Tibial artery (tissue), 4 donors: ENCODE data around the gene METTL24.

ENCODE experiments used
- DNase-seq, 2 donors: peaks; one replicate each; pipeline ENCODE4 v3.0.0-alpha.2; 2019
- H3K27ac ChIP-seq, 2 donors: fragments of 200-600 bp; sonication (generic) in 1 of 2; 1 replicate in 1 of 2; 2 replicates in 1 of 2; pipeline ENCODE4 v1.5.1; 2018 to 2019; ENCODE audit warnings: mild to moderate bottlenecking in 1 of 2
- H3K27me3 ChIP-seq, 2 donors: fragments of 200-600 bp; sonication (generic) in 1 of 2; one replicate each; pipeline versions ENCODE4 v1.5.1 to v1.6.0; 2016 to 2019
- H3K36me3 ChIP-seq, 3 donors: fragments of 200-600 bp; sonication (generic) in 2 of 3; one replicate each; pipeline ENCODE4 v1.5.1; 2016 to 2019; ENCODE audit warnings: mild to moderate bottlenecking in 2 of 3
- H3K4me1 ChIP-seq, 4 donors: fragments of 200-600 bp; sonication (generic) in 2 of 4; 1 replicate in 3 of 4; 2 replicates in 1 of 4; pipeline ENCODE4 v1.5.1; 2016 to 2019
- H3K4me3 ChIP-seq, 2 donors: fragments of 200-600 bp; sonication (generic) in 1 of 2; 1 replicate in 1 of 2; 2 replicates in 1 of 2; pipeline ENCODE4 v1.5.1; 2018 to 2019; ENCODE audit warnings: mild to moderate bottlenecking in 2 of 2
- H3K9me3 ChIP-seq, 3 donors: fragments of 200-600 bp; sonication (generic) in 1 of 3; one replicate each; pipeline ENCODE4 v1.5.1; 2016 to 2019
- intact Hi-C: fragments of 100-400 bp; cut with DNase I; formaldehyde crosslinking; loops from one replicate; pipeline ENCODE4 v1.15.0; 2023; ENCODE audit warnings: low total_unique reads
- TF ChIP-seq, protein P1 (sequence below), 2 experiments: fragments of 200-600 bp in 1 of 2; fragments of 450-650 bp in 1 of 2; IDR thresholded peaks; one replicate each; pipeline ENCODE4 v1.5.1; 2017 to 2019; ENCODE audit warnings: antibody characterized with exemption in 2 of 2, mild to moderate bottlenecking in 1 of 2, moderate library complexity in 1 of 2

Gene METTL24

DNA sequence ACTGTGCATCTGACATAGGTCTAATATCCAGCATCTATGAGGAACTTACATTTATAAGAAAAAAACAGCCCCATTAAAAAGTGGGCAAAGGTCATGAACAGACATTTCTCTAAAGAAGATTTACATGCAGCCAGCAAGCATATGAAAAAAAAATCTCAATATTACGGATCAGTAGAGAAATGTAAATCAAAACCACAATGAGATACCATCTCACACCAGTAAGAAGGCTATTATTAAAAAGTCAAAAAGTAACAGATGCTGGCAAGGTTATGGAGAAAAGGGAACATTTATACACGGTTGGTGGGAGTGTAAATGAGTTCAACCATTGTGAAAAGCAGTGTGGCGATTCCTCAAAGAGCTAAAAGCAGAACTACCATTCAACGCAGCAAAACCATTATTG, 13.1 kb downstream of the METTL24 start:
- H3K27me3 ChIP-seq, result no peaks in the 10 kb centered on the region
- TF ChIP-seq, protein P1, sequence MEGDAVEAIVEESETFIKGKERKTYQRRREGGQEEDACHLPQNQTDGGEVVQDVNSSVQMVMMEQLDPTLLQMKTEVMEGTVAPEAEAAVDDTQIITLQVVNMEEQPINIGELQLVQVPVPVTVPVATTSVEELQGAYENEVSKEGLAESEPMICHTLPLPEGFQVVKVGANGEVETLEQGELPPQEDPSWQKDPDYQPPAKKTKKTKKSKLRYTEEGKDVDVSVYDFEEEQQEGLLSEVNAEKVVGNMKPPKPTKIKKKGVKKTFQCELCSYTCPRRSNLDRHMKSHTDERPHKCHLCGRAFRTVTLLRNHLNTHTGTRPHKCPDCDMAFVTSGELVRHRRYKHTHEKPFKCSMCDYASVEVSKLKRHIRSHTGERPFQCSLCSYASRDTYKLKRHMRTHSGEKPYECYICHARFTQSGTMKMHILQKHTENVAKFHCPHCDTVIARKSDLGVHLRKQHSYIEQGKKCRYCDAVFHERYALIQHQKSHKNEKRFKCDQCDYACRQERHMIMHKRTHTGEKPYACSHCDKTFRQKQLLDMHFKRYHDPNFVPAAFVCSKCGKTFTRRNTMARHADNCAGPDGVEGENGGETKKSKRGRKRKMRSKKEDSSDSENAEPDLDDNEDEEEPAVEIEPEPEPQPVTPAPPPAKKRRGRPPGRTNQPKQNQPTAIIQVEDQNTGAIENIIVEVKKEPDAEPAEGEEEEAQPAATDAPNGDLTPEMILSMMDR (IDR thresholded peaks at IDR 0.05), result no peak
- DNase-seq, result no peak
- intact Hi-C loops, result no loop called here
- H3K4me1 ChIP-seq, result peaks cover 0 to 29% (median 6%) of the 10 kb centered on the region in 4 donors
- H3K4me3 ChIP-seq, result no peak overlapping the region
- H3K27ac ChIP-seq, result no peak overlapping the region
- H3K36me3 ChIP-seq, result no peaks in the 10 kb centered on the region
- H3K9me3 ChIP-seq, result no peaks in the 10 kb centered on the region

DNA sequence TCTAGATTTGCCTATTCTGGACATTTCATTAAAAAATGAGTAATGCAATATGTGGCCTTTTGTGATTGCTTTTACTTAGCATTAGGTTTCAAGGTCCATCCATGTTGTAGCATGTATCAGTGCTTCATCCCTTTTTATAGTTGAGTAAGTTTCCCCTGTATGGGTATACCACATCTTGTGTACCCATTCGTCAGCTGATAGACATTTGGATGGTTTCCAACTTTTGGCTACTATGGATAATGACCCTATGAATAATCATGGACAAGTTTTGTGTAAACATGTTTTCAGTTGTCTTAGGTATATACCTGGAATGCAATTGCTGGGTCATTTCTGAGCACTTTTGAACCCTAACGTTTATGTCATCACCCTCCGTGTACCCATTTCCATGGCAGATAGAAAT, 15.4 kb downstream of the METTL24 start:
- intact Hi-C loops, result no loop called here
- no peaks in the 10 kb centered on the region for H3K36me3 ChIP-seq
- no peak overlapping the region for H3K4me3 ChIP-seq
- no peak for DNase-seq
- H3K27ac ChIP-seq, result no peak overlapping the region
- no peaks in the 10 kb centered on the region for H3K27me3 ChIP-seq
- no peaks in the 10 kb centered on the region for H3K9me3 ChIP-seq
- H3K4me1 ChIP-seq, result peaks cover 0 to 46% (median 10%) of the 10 kb centered on the region in 4 donors
- TF ChIP-seq, protein P1 (IDR thresholded peaks at IDR 0.05), result no peak

DNA sequence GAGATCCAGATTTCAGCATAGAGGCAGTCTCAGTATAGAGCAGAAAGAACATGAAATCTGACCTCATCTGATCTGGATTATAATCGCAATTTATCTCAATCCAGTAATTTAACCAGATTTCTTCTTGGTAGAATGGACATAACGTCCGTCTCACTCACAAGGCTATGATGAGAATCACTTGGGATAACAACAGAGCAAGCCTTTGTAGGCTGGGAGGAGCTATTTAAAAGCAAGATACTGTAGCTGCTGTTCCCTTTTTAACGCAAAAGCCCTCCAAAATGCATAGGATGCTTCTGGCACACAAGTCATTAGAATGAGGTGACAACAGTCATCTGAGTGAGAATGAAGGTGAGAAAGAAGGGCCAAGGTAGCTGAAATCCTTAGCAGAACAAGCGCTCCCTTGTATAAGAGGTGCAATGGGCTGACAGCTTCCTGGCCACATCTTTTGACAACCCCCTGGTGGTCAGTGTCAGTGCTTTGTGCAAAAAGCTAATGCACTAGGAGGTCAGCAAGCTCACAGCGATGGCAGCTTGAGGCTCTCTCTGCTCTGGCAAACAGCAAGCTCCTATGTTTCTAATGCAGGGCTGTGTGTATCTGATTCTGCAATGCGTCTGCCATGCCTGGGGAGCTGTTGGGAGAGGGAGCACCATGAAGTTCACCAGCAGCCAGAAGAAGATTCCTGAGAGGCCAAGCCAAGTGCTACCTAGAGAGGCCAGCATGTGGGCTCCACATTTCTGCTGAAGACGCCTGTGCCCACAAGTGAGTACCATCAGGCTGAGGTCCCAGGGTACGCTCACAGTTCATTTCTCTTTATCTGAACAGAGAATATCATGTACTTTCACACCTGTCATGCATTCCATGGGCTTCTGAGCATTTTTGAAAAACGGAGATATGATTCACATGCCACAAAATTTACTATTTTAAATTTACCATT, 16.2 kb downstream of the METTL24 start:
- TF ChIP-seq, protein P1 (IDR thresholded peaks at IDR 0.05), result peak in 1 of 2 experiments; percentile 13
- Histone ChIP-seq H3K4me3 (no peak overlapping the region), H3K9me3 (no peaks in the 10 kb centered on the region), H3K27ac (peak overlapping the region in 1 of 2 donors; percentile 59), H3K4me1 (peaks cover 0 to 54% (median 12%) of the 10 kb centered on the region in 4 donors), H3K27me3 (no peaks in the 10 kb centered on the region), H3K36me3 (no peaks in the 10 kb centered on the region)
- DNase-seq, result no peak
- intact Hi-C loops, result no loop called here

DNA sequence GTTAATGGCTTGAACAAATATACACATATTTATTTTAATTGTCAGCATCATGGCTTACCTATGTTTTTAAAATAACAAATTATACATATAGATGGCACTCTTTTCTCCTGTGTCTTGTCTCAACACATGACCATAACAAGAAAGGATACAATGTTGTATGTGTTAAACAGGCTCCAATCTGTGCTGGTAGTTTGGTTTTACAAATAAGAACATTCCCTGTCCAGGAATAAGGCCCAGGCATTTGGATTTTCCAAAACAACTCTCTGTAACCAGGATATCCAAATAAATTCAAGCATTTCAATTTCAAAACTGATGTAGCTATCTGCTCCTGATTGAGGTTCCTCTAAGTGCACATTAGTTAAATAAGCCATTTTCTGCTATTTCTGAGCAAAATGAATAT, 17.1 kb downstream of the METTL24 start:
- peak overlapping the region; percentile 58 to 59 for H3K27ac ChIP-seq
- DNase-seq, result no peak
- intact Hi-C loops, result no loop called here
- no peaks in the 10 kb centered on the region for H3K27me3 ChIP-seq
- TF ChIP-seq, protein P1 (IDR thresholded peaks at IDR 0.05), result no peak
- no peaks in the 10 kb centered on the region for H3K36me3 ChIP-seq
- H3K4me3 ChIP-seq, result no peak overlapping the region
- H3K9me3 ChIP-seq, result no peaks in the 10 kb centered on the region
- H3K4me1 ChIP-seq, result peaks cover 0 to 54% (median 12%) of the 10 kb centered on the region in 4 donors

DNA sequence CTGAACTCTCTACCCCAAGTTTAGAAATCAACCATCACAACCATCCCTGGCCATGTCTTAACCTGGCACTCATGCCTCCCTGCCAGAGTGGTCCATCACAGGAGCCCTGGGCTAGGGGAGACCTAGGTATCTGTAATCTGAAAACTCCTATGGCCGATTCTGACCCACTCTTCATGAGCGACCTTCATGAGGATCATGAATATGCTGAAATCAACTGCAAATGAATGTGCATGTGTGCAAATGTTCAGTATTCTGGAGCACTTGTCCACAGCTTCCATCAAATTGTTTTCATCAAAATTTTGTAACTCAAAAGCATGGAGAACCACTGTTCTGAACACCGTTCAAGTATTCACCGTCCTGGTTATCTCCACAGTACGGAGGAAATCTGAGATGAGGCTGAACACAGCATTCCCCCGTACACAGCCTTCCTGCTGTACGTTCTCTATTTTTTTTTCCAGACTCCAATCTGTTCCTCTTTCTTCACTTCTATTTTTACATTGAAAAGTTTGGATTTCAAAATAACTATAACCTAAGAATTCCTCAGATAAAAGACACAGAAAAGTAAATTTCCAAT, 17.7 kb downstream of the METTL24 start:
- peaks cover 0 to 54% (median 12%) of the 10 kb centered on the region in 4 donors for H3K4me1 ChIP-seq
- intact Hi-C loops, result no loop called here
- DNase-seq, result no peak
- H3K4me3 ChIP-seq, result no peak overlapping the region
- TF ChIP-seq, protein P1 (IDR thresholded peaks at IDR 0.05), result no peak
- no peaks in the 10 kb centered on the region for H3K9me3 ChIP-seq
- H3K36me3 ChIP-seq, result no peaks in the 10 kb centered on the region
- H3K27me3 ChIP-seq, result no peaks in the 10 kb centered on the region
- peak overlapping the region; percentile 58 to 59 for H3K27ac ChIP-seq
